Activated CD4-positive, alpha-beta T cell treated with anti-CD3 and anti-CD28 coated beads, Interleukin-2, amount 50 U/mL, for 48 hours (primary cell): ENCODE results near the gene AKAP13.
A peak's percentile ranks its signal among the peaks of the same experiment; 100 is the strongest.
"Not testable (repeated sequence)": the region's sequence is repeated elsewhere in the genome, so short reads cannot be mapped to it uniquely, and the experiment has no call there.

Experiments
- DNase-seq, 2 experiments: peaks; one replicate each; pipeline ENCODE4 v3.0.0-alpha.2; 2020

AKAP13 gene

DNA sequence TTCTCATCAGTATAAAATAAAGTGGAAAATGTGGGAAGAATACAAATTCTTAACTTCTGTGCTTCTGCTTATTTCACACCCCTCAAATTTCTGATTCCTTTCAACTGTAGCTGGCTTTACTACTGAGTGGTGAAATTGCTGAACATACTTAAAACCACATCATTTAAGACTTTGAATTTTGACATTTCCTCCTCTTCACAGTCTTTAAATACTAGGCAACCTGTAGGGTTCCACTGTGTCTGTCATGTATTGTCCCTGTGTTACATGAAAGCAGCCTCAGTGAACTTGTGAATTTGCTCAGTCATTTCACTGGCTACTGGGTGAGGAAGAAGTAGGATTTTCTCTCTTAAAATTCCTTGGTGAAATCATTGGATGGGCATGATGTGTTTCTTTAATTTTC is 101.1 kb downstream of the AKAP13 start:
- DNase-seq: not testable (repeated sequence)

GRCh38 chr15:85482894-85483293 is 102.5 kb downstream of the AKAP13 start:
- DNase-seq: no peak

DNA sequence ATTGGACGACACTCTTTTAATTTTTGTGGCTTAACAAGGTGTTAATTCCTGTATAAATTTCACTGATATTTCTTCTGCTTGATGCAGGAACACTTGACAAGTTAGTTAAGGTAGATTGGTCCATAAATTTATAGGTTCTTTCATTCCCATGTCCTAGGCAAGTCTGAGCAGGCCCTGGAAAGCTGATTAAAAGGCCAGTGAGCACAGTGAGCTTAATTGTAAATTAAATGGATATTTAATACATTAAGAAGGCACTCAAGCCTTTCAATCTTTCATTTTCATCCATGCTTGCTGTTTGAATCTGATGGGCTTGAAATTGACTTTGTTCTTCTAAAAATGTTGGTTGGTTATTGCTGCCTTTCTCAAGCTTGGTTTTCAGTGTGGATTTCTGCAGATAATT is 103.6 kb downstream of the AKAP13 start:
- DNase-seq: not testable (repeated sequence)

- not testable (repeated sequence) for DNase-seq
Observed at GRCh38 chr15:85484923-85485322, 104.5 kb downstream of the AKAP13 start.

DNA sequence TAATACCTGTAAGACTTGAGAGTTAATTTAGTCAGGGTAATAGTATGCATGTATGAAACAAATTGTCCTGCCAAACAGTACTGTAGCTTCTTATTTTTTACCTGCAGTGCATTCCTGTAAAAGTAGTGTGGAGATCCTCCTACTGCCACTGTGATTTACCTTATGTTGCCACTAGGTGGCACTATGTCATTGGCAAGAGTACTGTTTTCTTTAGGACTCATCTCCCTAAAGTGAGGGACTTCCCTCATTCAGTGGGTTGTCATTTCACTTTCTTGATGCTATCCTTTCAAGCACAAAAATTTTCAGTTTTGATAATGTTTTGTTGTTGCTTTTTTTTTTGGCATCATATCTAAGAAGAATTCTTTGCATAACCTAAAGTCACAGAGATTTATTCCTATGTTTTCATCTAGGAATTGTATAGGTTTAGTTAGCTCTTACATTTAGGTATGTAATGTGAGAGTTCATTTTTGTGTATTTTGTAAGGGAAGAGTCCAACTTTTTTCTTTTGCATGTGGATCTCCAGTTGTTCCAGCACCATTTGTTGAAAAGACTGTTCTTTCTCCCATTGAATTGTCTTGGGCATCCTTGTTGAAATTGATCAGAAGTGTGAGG is 105.7 kb downstream of the AKAP13 start:
- peak in 1 of 2 experiments; percentile 43 for DNase-seq

- not testable (repeated sequence) for DNase-seq
Observed at GRCh38 chr15:85487796-85488195, 107.4 kb downstream of the AKAP13 start.

DNA sequence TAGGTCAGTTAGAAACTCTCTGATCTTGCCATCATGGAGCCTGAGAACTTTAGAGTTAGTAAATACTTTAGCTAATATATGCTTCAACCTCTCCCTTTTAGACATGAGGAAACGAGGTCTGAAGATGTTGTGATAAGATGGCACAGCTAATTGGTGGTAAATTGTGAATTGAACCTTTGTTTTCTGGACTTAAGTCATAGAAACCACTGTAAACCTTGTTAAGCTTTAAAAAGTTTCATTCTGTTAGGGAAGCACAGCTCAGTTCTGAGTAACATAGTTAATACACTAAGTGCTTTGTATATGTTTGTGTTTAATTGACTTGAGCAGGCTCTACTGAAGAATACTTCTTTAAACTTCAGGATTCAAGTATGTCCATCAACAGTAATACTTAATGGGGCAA is 108.6 kb downstream of the AKAP13 start:
- no peak for DNase-seq

DNA sequence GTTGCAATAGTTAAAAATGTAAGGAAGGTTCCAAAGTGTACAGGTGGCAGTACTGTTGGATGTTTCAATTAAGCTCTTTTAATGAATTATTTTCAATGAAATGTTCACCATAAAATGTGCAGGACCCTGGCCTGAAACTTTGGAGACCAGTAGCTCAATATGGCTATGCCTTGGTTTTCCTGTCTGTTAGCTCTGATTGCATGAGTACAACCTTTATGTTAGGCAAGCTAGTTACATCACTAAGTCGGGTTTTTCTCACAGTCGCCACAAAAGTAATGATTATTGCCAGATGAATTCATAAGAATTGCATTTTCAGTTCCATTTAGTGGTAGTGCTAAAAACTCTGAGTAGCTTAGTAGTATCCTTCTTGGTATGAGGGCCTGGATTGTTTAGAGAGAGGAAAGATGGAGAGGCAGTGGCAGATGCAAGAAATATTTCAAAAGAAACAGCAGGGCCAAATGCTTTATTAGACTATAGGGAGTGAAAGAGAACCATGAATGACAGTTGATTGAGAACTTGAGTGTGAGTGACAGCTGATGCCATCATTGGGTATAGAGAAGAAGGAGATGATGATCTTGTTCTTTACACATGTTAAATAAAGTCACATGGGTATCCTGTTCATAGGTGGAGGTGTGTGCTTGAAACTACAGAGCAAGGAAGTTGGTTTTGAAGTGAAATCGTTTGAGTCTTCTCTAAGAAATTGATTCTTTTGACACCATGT is 109.5 kb downstream of the AKAP13 start:
- DNase-seq: no peak

GRCh38 chr15:85490856-85491255 is 110.5 kb downstream of the AKAP13 start:
- DNase-seq: no peak

GRCh38 chr15:85491691-85492090 is 111.3 kb downstream of the AKAP13 start:
- DNase-seq: no peak

DNA sequence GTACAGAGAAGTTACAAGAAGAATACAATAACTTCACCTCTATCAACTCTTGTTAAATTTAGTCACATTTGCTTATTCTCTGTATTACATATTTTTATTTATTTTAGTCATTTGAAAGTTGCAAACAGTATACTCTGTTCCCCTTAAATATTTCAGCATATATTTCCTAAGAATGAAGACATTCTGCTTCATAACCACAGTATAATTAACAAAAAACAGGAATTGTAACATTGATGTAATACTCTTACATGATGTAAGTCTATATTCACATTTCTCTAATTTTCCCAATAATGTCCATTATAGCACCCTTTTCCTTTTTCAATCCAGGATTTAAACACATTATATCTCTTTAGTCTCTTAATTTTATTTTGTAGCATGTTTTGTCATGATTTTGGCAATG is 112.0 kb downstream of the AKAP13 start:
- DNase-seq: no peak

- DNase-seq: no peak
Observed at GRCh38 chr15:85493260-85493659, 112.9 kb downstream of the AKAP13 start.

DNA sequence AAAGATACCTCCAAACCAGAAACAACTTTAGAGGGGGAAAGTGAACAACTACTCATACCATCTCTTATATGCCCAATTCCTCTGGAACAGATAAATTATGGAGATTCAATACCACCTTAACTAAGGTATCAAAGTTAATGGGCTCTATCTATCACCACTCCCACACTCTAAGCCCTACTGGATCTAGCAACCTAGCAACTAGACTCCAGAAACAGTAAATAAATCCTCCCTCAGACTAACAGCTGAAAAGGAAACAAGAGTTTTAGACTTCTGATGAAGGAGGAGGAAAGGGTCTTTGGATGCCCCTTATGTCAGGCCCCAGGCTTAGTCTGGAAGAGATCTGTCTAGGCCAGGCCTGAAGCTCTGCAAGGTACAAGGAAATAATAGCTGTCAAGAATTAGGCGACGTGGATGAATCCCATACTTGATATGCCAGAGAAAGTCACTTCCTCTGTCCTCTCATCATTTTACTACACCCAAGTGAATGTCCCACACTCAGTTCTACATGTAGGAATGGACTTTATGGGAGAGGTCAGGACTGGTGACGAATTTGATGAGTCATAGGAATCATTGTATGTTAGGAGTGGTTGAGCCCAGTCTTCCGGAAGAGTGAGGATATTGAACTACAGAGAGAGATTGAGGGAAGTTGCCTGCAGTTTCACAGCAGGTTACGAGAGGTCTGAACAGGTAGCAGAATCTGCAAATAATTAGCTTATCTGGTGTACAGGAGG is 113.8 kb downstream of the AKAP13 start:
- no peak for DNase-seq

GRCh38 chr15:85495096-85495495 is 114.7 kb downstream of the AKAP13 start:
- no peak for DNase-seq

DNA sequence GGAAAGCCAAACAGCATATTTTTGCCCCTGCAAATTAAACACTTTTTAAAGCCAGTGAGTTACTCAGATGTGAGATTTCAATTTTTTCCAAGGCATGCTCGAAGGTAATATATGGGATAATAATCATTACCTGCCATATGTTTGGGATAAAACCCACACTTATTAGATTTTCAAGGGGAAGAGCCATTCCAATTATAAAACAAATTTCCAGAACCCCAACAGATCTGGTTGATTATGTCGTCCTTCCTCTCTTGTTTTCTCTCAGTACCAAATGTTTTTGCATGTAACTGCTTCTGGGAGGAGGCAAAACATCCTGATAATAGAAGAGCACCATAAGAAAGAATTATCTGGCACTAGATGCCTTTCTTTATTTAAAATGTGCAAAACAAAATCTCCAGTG is 115.1 kb downstream of the AKAP13 start:
- no peak for DNase-seq

GRCh38 chr15:85496151-85496550 is 115.7 kb downstream of the AKAP13 start:
- no peak for DNase-seq

DNA sequence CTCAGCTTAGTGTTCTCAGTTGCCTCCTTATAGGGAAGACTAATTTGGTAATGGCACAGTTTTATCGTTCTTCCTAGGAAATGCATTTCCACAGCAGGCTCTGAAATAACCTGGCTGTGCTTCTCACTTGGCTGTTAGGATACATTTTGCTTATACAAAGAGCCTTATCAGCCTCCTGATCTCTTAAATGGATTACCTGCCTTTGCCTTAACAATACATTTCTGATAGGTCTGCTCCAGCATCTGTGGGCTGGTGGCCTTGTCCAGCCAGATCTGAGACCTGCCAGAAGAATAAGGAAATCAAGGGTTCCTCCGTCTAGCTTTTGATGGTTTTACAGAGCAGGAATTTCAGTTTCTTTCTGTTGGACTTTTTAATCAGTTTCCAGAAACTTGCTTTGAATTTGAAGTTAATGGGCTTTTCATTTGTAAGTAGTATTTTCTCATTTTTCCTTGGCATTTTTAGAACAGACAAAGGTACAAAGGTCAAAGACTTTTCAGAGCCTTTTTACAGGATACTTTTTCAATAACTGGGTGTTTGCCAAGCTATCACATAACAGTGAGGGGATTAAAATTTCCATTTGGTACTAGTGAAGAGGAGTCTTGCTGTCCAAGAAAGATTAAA is 116.3 kb downstream of the AKAP13 start:
- no peak for DNase-seq

DNA sequence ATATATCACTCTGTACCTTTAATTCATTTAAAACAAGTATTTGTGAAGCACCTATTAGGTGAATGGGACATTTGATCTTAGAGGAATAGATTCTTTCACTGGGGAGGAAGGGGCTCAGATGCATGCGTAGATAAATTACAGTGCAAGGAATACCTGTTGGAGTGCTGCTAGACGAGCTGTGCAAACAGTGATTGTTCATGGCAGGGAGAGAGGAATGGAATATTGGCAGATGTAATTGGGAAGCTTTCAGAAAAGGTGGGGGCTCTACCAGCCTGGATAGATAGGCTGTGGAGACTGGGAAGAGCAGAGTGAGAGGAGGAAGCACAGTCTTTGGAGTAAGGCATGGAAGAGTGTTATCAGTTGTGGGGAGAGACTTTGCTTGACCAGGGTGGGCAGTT is 116.8 kb downstream of the AKAP13 start:
- DNase-seq: no peak

GRCh38 chr15:85498471-85498870 is 118.1 kb downstream of the AKAP13 start:
- no peak for DNase-seq

- DNase-seq: no peak
Observed at GRCh38 chr15:85499371-85499887, 119.0 kb downstream of the AKAP13 start.

GRCh38 chr15:85500060-85500708 is 119.8 kb downstream of the AKAP13 start:
- DNase-seq: no peak

DNA sequence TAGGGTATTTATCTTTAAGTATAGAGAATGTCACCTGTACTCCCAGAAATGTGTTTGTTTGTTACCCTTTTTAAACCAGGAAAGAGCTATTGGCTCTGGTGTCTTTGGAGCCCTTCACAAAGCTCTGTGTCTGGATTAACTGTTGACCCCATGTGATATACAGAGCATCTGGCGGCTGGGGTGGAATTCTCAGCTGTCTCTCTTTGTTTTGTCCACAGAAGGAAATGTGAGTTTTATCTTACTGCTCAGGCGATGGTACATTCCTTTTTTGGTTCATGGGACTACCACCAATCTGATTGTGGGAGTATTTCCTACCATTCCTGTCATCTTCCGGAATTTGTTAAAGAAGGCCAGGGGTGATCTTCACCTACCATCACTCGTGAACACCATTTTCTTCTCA is 120.3 kb downstream of the AKAP13 start:
- DNase-seq: no peak

DNA sequence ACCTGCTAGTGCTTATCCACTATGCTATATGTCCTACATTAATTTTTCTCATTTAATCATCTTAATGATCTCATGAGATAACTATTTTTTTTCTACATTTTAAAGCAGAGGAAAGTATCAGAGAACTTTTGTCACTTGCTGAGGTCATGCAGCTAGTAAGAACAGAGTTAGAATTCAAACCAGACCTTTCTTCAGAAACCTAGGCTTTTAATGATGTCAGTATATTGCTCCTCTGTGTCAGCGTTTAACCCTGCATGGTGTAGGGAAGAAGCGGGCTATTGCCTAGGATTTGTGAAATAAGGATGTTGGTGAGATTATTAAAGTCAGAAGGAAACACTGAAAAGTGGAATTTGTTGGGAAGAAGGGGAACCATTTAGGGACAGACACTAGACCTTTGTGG is 121.2 kb downstream of the AKAP13 start:
- DNase-seq: no peak
